Loucy (cell line): ENCODE data around the gene ZBTB21.
"Not testable (repeated sequence)": the region's sequence is repeated elsewhere in the genome, so short reads cannot be mapped to it uniquely, and the experiment has no call there.

ENCODE experiments used
- H2AFZ ChIP-seq: fragments of 200-600 bp; sonication (generic); 2 replicates; pipeline ENCODE4 v1.6.0; 2016; ENCODE audit warnings: antibody characterized with exemption, mild to moderate bottlenecking, low read length, moderate library complexity
- H3F3A ChIP-seq: fragments of 200-600 bp; 2 replicates; pipeline ENCODE4 v1.6.0; 2016; ENCODE audit warnings: antibody characterized with exemption, low read depth, mild to moderate bottlenecking
- H3K27me3 ChIP-seq: fragments of 200-600 bp; sonication (generic); 2 replicates; pipeline ENCODE4 v1.6.1; 2014; ENCODE audit warnings: low read length, mild to moderate bottlenecking; ENCODE audit not compliant: insufficient read depth, poor library complexity, severe bottlenecking
- H3K36me3 ChIP-seq: fragments of 200-600 bp; sonication (generic); 2 replicates; pipeline ENCODE4 v1.6.1; 2016; ENCODE audit warnings: low read length; ENCODE audit not compliant: insufficient read depth
- H3K4me1 ChIP-seq: fragments of 200-600 bp; sonication (generic); 2 replicates; pipeline ENCODE4 v1.5.1; 2014; ENCODE audit warnings: low read length, mild to moderate bottlenecking; ENCODE audit not compliant: insufficient read depth, poor library complexity, severe bottlenecking
- H3K4me2 ChIP-seq: fragments of 200-600 bp; sonication (generic); 2 replicates; pipeline ENCODE4 v1.6.0; 2014; ENCODE audit warnings: antibody characterized with exemption, low read length, low read depth, mild to moderate bottlenecking; ENCODE audit not compliant: poor library complexity, severe bottlenecking
- H3K4me3 ChIP-seq: fragments of 200-600 bp; sonication (generic); 2 replicates; pipeline ENCODE4 v1.5.1; 2014; ENCODE audit warnings: low read length, mild to moderate bottlenecking, mixed read lengths; ENCODE audit not compliant: poor library complexity, severe bottlenecking
- H3K79me2 ChIP-seq: fragments of 200-600 bp; sonication (generic); 2 replicates; pipeline ENCODE4 v1.6.1; 2014; ENCODE audit warnings: low read length; ENCODE audit not compliant: insufficient read depth
- H3K9ac ChIP-seq: fragments of 200-600 bp; sonication (generic); 2 replicates; pipeline ENCODE4 v1.6.0; 2014; ENCODE audit warnings: mild to moderate bottlenecking, low read depth, low read length, moderate library complexity; ENCODE audit not compliant: poor library complexity, severe bottlenecking
- H3K9me2 ChIP-seq: fragments of 200-600 bp; sonication (generic); replicated peaks from 2 replicates; pipeline ENCODE4 v1.6.1; 2016; ENCODE audit warnings: low read depth, low read length, mixed read lengths
- H3K9me3 ChIP-seq: fragments of 200-600 bp; sonication (generic); 2 replicates; pipeline ENCODE4 v1.6.1; 2014; ENCODE audit warnings: mild to moderate bottlenecking, antibody characterized with exemption, low read length, low read depth; ENCODE audit not compliant: insufficient read depth
- H4K20me1 ChIP-seq: fragments of 200-600 bp; sonication (generic); 2 replicates; pipeline ENCODE4 v1.6.0; 2014; ENCODE audit warnings: antibody characterized with exemption, low read length, mild to moderate bottlenecking; ENCODE audit not compliant: insufficient read depth, poor library complexity, severe bottlenecking
- CTCF ChIP-seq: fragments of 200-600 bp; sonication (generic); conservative IDR thresholded peaks from 2 replicates; pipeline ENCODE4 v1.5.1; 2014; ENCODE audit warnings: mild to moderate bottlenecking, antibody characterized with exemption, low read length
- EZH2phosphoT487 ChIP-seq: fragments of 200-600 bp; IDR thresholded peaks from 2 replicates; pipeline ENCODE4 v1.6.1; 2018; ENCODE audit warnings: antibody characterized with exemption, mild to moderate bottlenecking, moderate library complexity, borderline replicate concordance

ZBTB21 gene

GRCh38 chr21:41995577-41995976, 14.6 kb downstream of the ZBTB21 start:
- Histone ChIP-seq H3K27me3 (no peaks in the 10 kb centered on the region), H3K4me3 (no peak overlapping the region), H3K79me2 (peaks cover 31% of the 10 kb centered on the region; the same call in 1 of the 2 replicates), H3F3A (no peaks in the 10 kb centered on the region), H3K4me1 (no peaks in the 10 kb centered on the region), H4K20me1 (no peaks in the 10 kb centered on the region), H3K4me2 (no peak overlapping the region), H3K36me3 (peaks cover 74% of the 10 kb centered on the region; the same call in 1 of the 2 replicates), H2AFZ (no peak overlapping the region), H3K9me3 (peaks cover 7% of the 10 kb centered on the region; the same call in 1 of the 2 replicates), H3K9ac (no peak overlapping the region), H3K9me2 (no peaks in the 10 kb centered on the region)
- TF ChIP-seq CTCF: no peak

- not testable (repeated sequence) for H3K4me3 ChIP-seq, H4K20me1 ChIP-seq, H3K9me2 ChIP-seq
Measured at GRCh38 chr21:41994613-41995012, 15.5 kb downstream of the ZBTB21 start.

GRCh38 chr21:41993744-41994143, 16.4 kb downstream of the ZBTB21 start:
- H3K36me3 ChIP-seq: peaks cover 67% of the 10 kb centered on the region; the same call in 1 of the 2 replicates

More at GRCh38 chr21:41994613-41995012, 15.5 kb downstream of the ZBTB21 start:
- not testable (repeated sequence) for H2AFZ ChIP-seq, H3K4me1 ChIP-seq, H3K4me2 ChIP-seq, H3K9ac ChIP-seq, H3K9me3 ChIP-seq, H3K27me3 ChIP-seq, H3F3A ChIP-seq
- peaks cover 69% of the 10 kb centered on the region; the same call in 1 of the 2 replicates for H3K36me3 ChIP-seq
- H3K79me2 ChIP-seq: peaks cover 21% of the 10 kb centered on the region; the same call in 1 of the 2 replicates

More at GRCh38 chr21:41993744-41994143, 16.4 kb downstream of the ZBTB21 start:
- no peaks in the 10 kb centered on the region for H3K9me2 ChIP-seq
- no peak overlapping the region for H3K4me2 ChIP-seq
- peaks cover 15% of the 10 kb centered on the region; the same call in 1 of the 2 replicates for H3K79me2 ChIP-seq
- no peak overlapping the region for H2AFZ ChIP-seq
- no peak overlapping the region for H3K4me3 ChIP-seq
- no peaks in the 10 kb centered on the region for H3F3A ChIP-seq
- peaks cover 7% of the 10 kb centered on the region; the same call in 1 of the 2 replicates for H3K9me3 ChIP-seq
- TF ChIP-seq CTCF: no peak
- TF ChIP-seq EZH2phosphoT487: no peak
- no peaks in the 10 kb centered on the region for H4K20me1 ChIP-seq
- H3K27me3 ChIP-seq: no peaks in the 10 kb centered on the region
- H3K9ac ChIP-seq: no peak overlapping the region
- H3K4me1 ChIP-seq: no peaks in the 10 kb centered on the region
